B cell (primary cell): ENCODE measurements around the gene DHRS1. TPM values are rescaled to one million over a fixed set of nuclear protein-coding genes. Genes with fewer than 3 reads are reported as not detected.

Experiments
- ATAC-seq: fragments of 200-7000 bp; cut with Tn5 transposase; one replicate; pipeline ENCODE4 v1.10.0; 2021; ENCODE audit warnings: low read depth, mild to moderate bottlenecking, moderate number of reproducible peaks, moderate library complexity
- CTCF ChIA-PET: fragments of 350-600 bp; sonication (Branson Sonifier 250); formaldehyde crosslinking; loops from one replicate; lab custom pipeline; 2021; ENCODE audit warnings: antibody characterized with exemption, inconsistent platforms; lab: Charles Lee
- POLR2A ChIA-PET: fragments of 350-600 bp; sonication (Branson Sonifier 250); formaldehyde crosslinking; loops from one replicate; lab custom pipeline; 2021; ENCODE audit warnings: antibody characterized with exemption; lab: Charles Lee
- DNase-seq: peaks from one replicate; pipeline ENCODE4 v3.0.0; 2013
- H2AFZ ChIP-seq: 2 replicates; pipeline ENCODE4 v1.6.1; 2012; ENCODE audit warnings: mild to moderate bottlenecking, low read depth, low read length; ENCODE audit not compliant: insufficient read depth, poor library complexity, severe bottlenecking
- H3K27ac ChIP-seq, 2 donors: 1 replicate in 1 of 2; 2 replicates in 1 of 2; pipeline ENCODE4 v1.5.1; 2012 to 2013; ENCODE audit warnings: low read length in 2 of 2, mild to moderate bottlenecking in 2 of 2, moderate library complexity in 1 of 2
- H3K27me3 ChIP-seq, 4 experiments: fragments of 200-600 bp in 1 of 4; sonication (generic) in 1 of 4; replicated peaks in 1 of 4; 1 replicate in 2 of 4; 2 replicates in 2 of 4; pipeline versions ENCODE4 v1.6.1 to v1.7.0; 2013 to 2016; ENCODE audit warnings: low read length in 3 of 4, mild to moderate bottlenecking in 2 of 4, mixed read lengths in 1 of 4, moderate library complexity in 1 of 4; ENCODE audit not compliant: insufficient read depth in 4 of 4, control insufficient read depth in 3 of 4; ENCODE audit errors: control extremely low read depth in 1 of 4
- H3K36me3 ChIP-seq, 2 experiments: replicated peaks in 1 of 2; 1 replicate in 1 of 2; 2 replicates in 1 of 2; pipeline versions ENCODE4 v1.6.1 to v1.7.1; 2013; ENCODE audit warnings: low read length in 1 of 2; ENCODE audit not compliant: insufficient read depth in 2 of 2, control insufficient read depth in 1 of 2; ENCODE audit errors: control extremely low read depth in 1 of 2, extremely low read depth in 1 of 2
- H3K4me1 ChIP-seq, 2 donors: fragments of 200-600 bp in 1 of 2; sonication (generic) in 1 of 2; 1 replicate in 1 of 2; 2 replicates in 1 of 2; pipeline versions ENCODE4 v1.5.1 to v1.6.1; 2013 to 2017; ENCODE audit warnings: low read length in 2 of 2; ENCODE audit not compliant: control insufficient read depth in 2 of 2, insufficient read depth in 2 of 2
- H3K4me2 ChIP-seq: replicated peaks from 2 replicates; pipeline ENCODE3; 2012; ENCODE audit warnings: mild to moderate bottlenecking, low read depth, low read length; ENCODE audit not compliant: poor library complexity, severe bottlenecking
- H3K4me3 ChIP-seq, 5 experiments: fragments of 200-600 bp in 1 of 5; sonication (generic) in 1 of 5; 1 replicate in 3 of 5; 2 replicates in 2 of 5; pipeline versions ENCODE4 v1.5.1 to v1.7.0; 2011 to 2016; ENCODE audit warnings: low read length in 4 of 5, mild to moderate bottlenecking in 4 of 5, low read depth in 2 of 5, control low read depth in 1 of 5, moderate library complexity in 1 of 5; ENCODE audit not compliant: insufficient read depth in 1 of 5; ENCODE audit errors: control extremely low read depth in 1 of 5, extremely low read depth in 1 of 5
- H3K79me2 ChIP-seq: fragments of 200-600 bp; sonication (generic); one replicate; pipeline ENCODE4 v1.6.0; 2016; ENCODE audit warnings: low read length; ENCODE audit not compliant: control insufficient read depth, insufficient read depth
- H3K9ac ChIP-seq: fragments of 200-600 bp; sonication (generic); 2 replicates; pipeline ENCODE4 v1.6.1; 2017; ENCODE audit warnings: mild to moderate bottlenecking, low read length, moderate library complexity
- H3K9me3 ChIP-seq, 3 donors: one replicate each; pipeline versions ENCODE4 v1.6.1 to v1.7.1; 2013; ENCODE audit warnings: low read length in 2 of 3; ENCODE audit not compliant: control insufficient read depth in 2 of 3, insufficient read depth in 1 of 3; ENCODE audit errors: control extremely low read depth in 1 of 3
- H4K20me1 ChIP-seq: 2 replicates; pipeline ENCODE4 v1.6.0; 2012; ENCODE audit warnings: mild to moderate bottlenecking, low read length; ENCODE audit not compliant: insufficient read depth, control insufficient read depth, poor library complexity, severe bottlenecking
- H3K27ac Mint-ChIP-seq: one replicate; pipeline ENCODE4 v1.8.0; 2021; ENCODE audit warnings: mixed read lengths
- H3K27me3 Mint-ChIP-seq: one replicate; pipeline ENCODE4 v1.8.0; 2021; ENCODE audit warnings: mixed read lengths
- H3K4me1 Mint-ChIP-seq: one replicate; pipeline ENCODE4 v1.8.0; 2021; ENCODE audit warnings: mixed read lengths
- H3K4me3 Mint-ChIP-seq: one replicate; pipeline ENCODE4 v1.8.0; 2021; ENCODE audit warnings: mixed read lengths
- H3K9me3 Mint-ChIP-seq: one replicate; pipeline ENCODE4 v1.8.0; 2022; ENCODE audit warnings: mixed read lengths; ENCODE audit not compliant: insufficient read depth
- EZH2 ChIP-seq: IDR thresholded peaks from 2 replicates; pipeline ENCODE4 v1.6.1; 2012; ENCODE audit warnings: borderline replicate concordance, low read depth, mild to moderate bottlenecking, moderate library complexity, low read length; ENCODE audit not compliant: insufficient read depth, poor library complexity, severe bottlenecking
- whole genome bisulfite sequencing: methylation state at CpG from one replicate; pipeline ENCODE4 v1.1.5; 2013; ENCODE audit warnings: missing lambda C conversion rate; ENCODE audit not compliant: insufficient coverage; 5-methylcytosine and 5-hydroxymethylcytosine counted together
- intact Hi-C: fragments of 100-400 bp; cut with micrococcal nuclease; formaldehyde crosslinking; loops from one replicate; pipeline ENCODE4 v1.10.0; 2022
- polyA plus RNA-seq: library from polyadenylated mRNA; depleted of rRNA; stranded (reverse); fragments of >200 nt; gene quantifications from 2 replicates; pipeline ENCODE4 v1.2.3, GENCODE V29; 2012
- total RNA-seq, 2 donors: library from RNA; stranded (reverse); fragments of 120-200 nt in 1 of 2; gene quantifications; 1 replicate in 1 of 2; 2 replicates in 1 of 2; pipeline versions ENCODE4 v1.2.3 to v1.2.4, GENCODE V29; 2013 to 2022
- TF ChIP-seq, protein P1 (sequence below): fragments of 200-600 bp; IDR thresholded peaks from one replicate; pipeline ENCODE4 v1.8.0; 2022; ENCODE audit warnings: antibody characterized with exemption, mild to moderate bottlenecking

Gene DHRS1
- total and polyA plus RNA-seq, 2 donors (not counting 1 experiment from before 2014, with no cell fraction given): 42.7 to 76.9 TPM

DNA sequence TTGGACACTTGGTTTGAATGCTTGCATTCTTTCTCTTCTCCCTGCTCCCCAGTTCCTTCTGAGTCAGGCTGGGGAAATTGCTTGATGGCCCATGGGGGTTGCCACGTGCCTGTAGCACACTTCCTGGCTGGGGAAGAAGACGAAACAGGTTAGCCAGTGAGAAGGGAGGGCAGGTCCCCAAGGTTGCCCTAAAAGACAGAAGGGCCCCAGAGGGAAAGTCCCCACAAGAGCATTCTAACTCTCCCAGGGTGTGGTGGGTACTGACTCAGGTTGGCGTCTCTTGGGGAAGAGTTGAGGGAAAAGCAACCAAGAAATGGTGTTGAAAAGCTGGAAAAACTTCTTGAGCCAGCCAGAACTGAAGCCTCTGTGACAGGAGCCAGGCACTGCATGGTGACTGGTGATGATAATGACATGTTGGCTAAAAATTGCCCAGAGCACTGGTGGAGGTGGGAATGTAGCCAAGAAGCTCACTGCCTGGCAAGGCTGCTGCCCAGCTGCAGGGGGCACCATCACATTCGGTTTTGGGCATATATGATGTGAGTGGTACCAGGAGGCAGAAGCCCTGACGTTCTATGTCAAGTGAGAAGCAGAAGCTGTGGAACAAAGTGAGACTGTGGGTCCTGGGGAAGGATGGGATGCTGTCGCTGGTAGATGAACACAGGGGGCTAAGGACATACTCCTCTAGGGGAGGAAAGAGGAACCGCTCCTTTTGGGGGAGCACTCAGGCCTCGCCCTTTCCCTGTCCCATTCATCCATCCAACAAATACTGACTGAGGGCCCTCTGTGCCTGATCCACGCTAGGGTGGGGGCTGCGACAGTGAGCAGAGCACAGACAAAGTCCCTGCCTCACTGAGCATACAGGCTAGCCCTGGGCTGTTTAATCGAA lies 20.0 kb downstream of the DHRS1 start:
- H3K9ac ChIP-seq: peak overlapping the region; percentile 7
- ChIA-PET POLR2A (interaction anchor here (0.5 to 2.0 kb wide), 2 partner anchors 9 to 117 kb away, joined by 4 to 8 read pairs; partner anchors contain the start of gene RABGGTA), CTCF (interaction anchor here (0.7 to 7.1 kb wide), 14 partner anchors 9 to 153 kb away, joined by 3 to 93 read pairs (median 8); partner anchors contain the start of genes CIDEB, DHRS1, MDP1 and NOP9)
- peaks cover 0 to 10% (median 0%) of the 10 kb centered on the region in 3 donors for H3K9me3 ChIP-seq
- peak overlapping the region; percentile 44 for H2AFZ ChIP-seq
- ATAC-seq (peak; percentile 90), DNase-seq (peak; percentile 87)
- H3K4me3 ChIP-seq: peak overlapping the region in 1 of 5 experiments; percentile 10
- peaks cover 66% of the 10 kb centered on the region for H3K4me1 Mint-ChIP-seq
- peak overlapping the region; percentile 75 for H3K4me3 Mint-ChIP-seq
- 49% methylated on average over 7 of the region's 11 CpGs for WGBS
- no peaks in the 10 kb centered on the region for H3K9me3 Mint-ChIP-seq
- H4K20me1 ChIP-seq: no peaks in the 10 kb centered on the region
- no peak for TF ChIP-seq EZH2
- TF ChIP-seq, protein P1, sequence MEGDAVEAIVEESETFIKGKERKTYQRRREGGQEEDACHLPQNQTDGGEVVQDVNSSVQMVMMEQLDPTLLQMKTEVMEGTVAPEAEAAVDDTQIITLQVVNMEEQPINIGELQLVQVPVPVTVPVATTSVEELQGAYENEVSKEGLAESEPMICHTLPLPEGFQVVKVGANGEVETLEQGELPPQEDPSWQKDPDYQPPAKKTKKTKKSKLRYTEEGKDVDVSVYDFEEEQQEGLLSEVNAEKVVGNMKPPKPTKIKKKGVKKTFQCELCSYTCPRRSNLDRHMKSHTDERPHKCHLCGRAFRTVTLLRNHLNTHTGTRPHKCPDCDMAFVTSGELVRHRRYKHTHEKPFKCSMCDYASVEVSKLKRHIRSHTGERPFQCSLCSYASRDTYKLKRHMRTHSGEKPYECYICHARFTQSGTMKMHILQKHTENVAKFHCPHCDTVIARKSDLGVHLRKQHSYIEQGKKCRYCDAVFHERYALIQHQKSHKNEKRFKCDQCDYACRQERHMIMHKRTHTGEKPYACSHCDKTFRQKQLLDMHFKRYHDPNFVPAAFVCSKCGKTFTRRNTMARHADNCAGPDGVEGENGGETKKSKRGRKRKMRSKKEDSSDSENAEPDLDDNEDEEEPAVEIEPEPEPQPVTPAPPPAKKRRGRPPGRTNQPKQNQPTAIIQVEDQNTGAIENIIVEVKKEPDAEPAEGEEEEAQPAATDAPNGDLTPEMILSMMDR: peak; percentile 53
- peak overlapping the region; percentile 93 for H3K27ac Mint-ChIP-seq
- peaks cover 44% of the 10 kb centered on the region for H3K79me2 ChIP-seq
- H3K4me1 ChIP-seq: peaks cover 38 to 60% of the 10 kb centered on the region in 2 donors
- no peaks in the 10 kb centered on the region for H3K36me3 ChIP-seq
- intact Hi-C loops: loop anchor here (1.0 to 10.0 kb wide), 4 partner anchors 8 to 135 kb away; partner anchors contain the start of genes EMC9, PSME2, RABGGTA and RNF31
- peak overlapping the region; percentile 50 for H3K4me2 ChIP-seq
- H3K27me3 ChIP-seq: no peaks in the 10 kb centered on the region
- no peaks in the 10 kb centered on the region for H3K27me3 Mint-ChIP-seq
- peak overlapping the region; percentile 65 to 80 for H3K27ac ChIP-seq
